Measurements from ENCODE around the gene SNX6.
"Not testable (repeated sequence)": the region's sequence is repeated elsewhere in the genome, so short reads cannot be mapped to it uniquely, and the experiment has no call there.

The SNX6 gene

GRCh38 chr14:34539407-34540180 lies 90.4 kb downstream of the SNX6 start, which contains the start of gene EAPP:
Gene EAPP (minus strand): TSS chr14:34539701. CDS start chr14:34539628, 73 bp downstream.
- DNase-seq (ENCODE audit: low read depth, low spot score): peak; percentile 91
- H3K4me3 ChIP-seq (ENCODE audit: low read length): peak within 1 kb of the TSS; percentile 93

- H3K4me3 ChIP-seq (ENCODE audit: low read length): peak overlapping the region; percentile 93
- no peak for DNase-seq (ENCODE audit: low read depth, low spot score)
These were observed 91.0 kb downstream of the SNX6 start for GRCh38 chr14:34538871-34539406.

GRCh38 chr14:34538096-34538495 lies 91.9 kb downstream of the SNX6 start:
- not testable (repeated sequence) for H3K4me3 ChIP-seq (ENCODE audit: low read length); DNase-seq (ENCODE audit: low read depth, low spot score)

- no peak overlapping the region for H3K4me3 ChIP-seq (ENCODE audit: low read length)
- DNase-seq (ENCODE audit: low read depth, low spot score): no peak
These were observed 92.3 kb downstream of the SNX6 start for GRCh38 chr14:34537677-34538009.

- no peak for DNase-seq (ENCODE audit: low read depth, low spot score)
- H3K4me3 ChIP-seq (ENCODE audit: low read length): no peak overlapping the region
These were observed 92.8 kb downstream of the SNX6 start for GRCh38 chr14:34536951-34537676.

GRCh38 chr14:34527591-34527990 lies 102.4 kb downstream of the SNX6 start:
- no peak overlapping the region for H3K4me3 ChIP-seq (ENCODE audit: low read length)
- no peak for DNase-seq (ENCODE audit: low read depth, low spot score)

- DNase-seq (ENCODE audit: low read depth, low spot score); H3K4me3 ChIP-seq (ENCODE audit: low read length): not testable (repeated sequence)
These were observed 105.7 kb downstream of the SNX6 start for GRCh38 chr14:34524216-34524615.

- H3K4me3 ChIP-seq (ENCODE audit: low read length): no peak overlapping the region
- no peak for DNase-seq (ENCODE audit: low read depth, low spot score)
These were observed 107.5 kb downstream of the SNX6 start for GRCh38 chr14:34522496-34522895.

- DNase-seq (ENCODE audit: low read depth, low spot score); H3K4me3 ChIP-seq (ENCODE audit: low read length): not testable (repeated sequence)
These were observed 108.9 kb downstream of the SNX6 start for GRCh38 chr14:34521071-34521470.

- H3K4me3 ChIP-seq (ENCODE audit: low read length); DNase-seq (ENCODE audit: low read depth, low spot score): not testable (repeated sequence)
These were observed 109.5 kb downstream of the SNX6 start for GRCh38 chr14:34520304-34520970.

Measured in Jurkat, Clone E6-1 (cell line).